HG02840 (cell line): Measurements from ENCODE around the gene POTEI.
"Not testable (repeated sequence)": the region's sequence is repeated elsewhere in the genome, so short reads cannot be mapped to it uniquely, and the experiment has no call there.

ENCODE experiments used
- ATAC-seq: cut with Tn5 transposase; IDR thresholded peaks from one replicate; pipeline ENCODE4 v1.9.1; 2021; ENCODE audit warnings: mild to moderate bottlenecking, moderate library complexity, moderate number of reproducible peaks; ENCODE audit not compliant: unreplicated experiment, low FRiP score

Gene POTEI

GRCh38 chr2:130510807-130511746 is 1.9 kb upstream of the POTEI start:
- not testable (repeated sequence) for ATAC-seq

GRCh38 chr2:130491073-130491472 is 18.1 kb downstream of the POTEI start:
- not testable (repeated sequence) for ATAC-seq

- not testable (repeated sequence) for ATAC-seq
Measured at GRCh38 chr2:130455413-130455812, 53.7 kb downstream of the POTEI start.

GRCh38 chr2:130454712-130455083 is 54.4 kb downstream of the POTEI start:
- ATAC-seq, result not testable (repeated sequence)

GRCh38 chr2:130453955-130454711 is 55.0 kb downstream of the POTEI start:
- not testable (repeated sequence) for ATAC-seq

- ATAC-seq, result not testable (repeated sequence)
Measured at GRCh38 chr2:130452897-130453296, 56.2 kb downstream of the POTEI start.

GRCh38 chr2:130451823-130452222 is 57.3 kb downstream of the POTEI start:
- ATAC-seq, result not testable (repeated sequence)

GRCh38 chr2:130451278-130451677 is 57.9 kb downstream of the POTEI start:
- not testable (repeated sequence) for ATAC-seq

GRCh38 chr2:130450366-130450765 is 58.8 kb downstream of the POTEI start:
- not testable (repeated sequence) for ATAC-seq

- not testable (repeated sequence) for ATAC-seq
Measured at GRCh38 chr2:130427631-130428030, 81.5 kb downstream of the POTEI start.

GRCh38 chr2:130418845-130419244 is 90.3 kb downstream of the POTEI start:
- ATAC-seq, result not testable (repeated sequence)

GRCh38 chr2:130416693-130417092 is 92.4 kb downstream of the POTEI start:
- not testable (repeated sequence) for ATAC-seq
